ENCODE data around the gene SFXN4. TPM values are rescaled to one million over a fixed set of nuclear protein-coding genes. Genes with fewer than 3 reads are reported as not detected.
"Not testable (repeated sequence)": the region's sequence is repeated elsewhere in the genome, so short reads cannot be mapped to it uniquely, and the experiment has no call there.

Gene SFXN4
- total and polyA plus RNA-seq, 2 experiments from 2014 or later: 18.6 to 22.3 TPM

DNA sequence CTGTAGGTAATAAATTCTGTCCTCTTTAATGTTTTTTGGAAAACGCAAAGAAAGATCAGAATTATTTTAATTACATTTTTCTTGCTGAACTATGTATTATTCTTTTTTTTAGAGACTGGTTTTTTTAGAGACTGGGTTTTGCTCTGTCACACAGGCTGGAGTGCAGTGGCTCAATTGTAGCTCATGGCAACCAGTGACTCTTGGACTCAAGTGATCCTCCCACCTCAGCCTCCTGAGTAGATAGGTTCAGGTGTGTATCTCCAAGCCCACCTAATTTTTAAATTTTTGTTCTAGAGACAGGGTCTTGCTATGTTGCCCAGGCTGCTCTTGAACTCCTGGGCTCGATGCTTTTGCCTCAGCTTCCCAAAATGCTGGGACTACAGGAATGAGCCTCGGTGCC, 66.9 kb downstream of the SFXN4 start (continued):
- TF ChIP-seq ETS1 (IDR thresholded peaks at IDR 0.05): no peak
- no peak for TF ChIP-seq JUNB (IDR thresholded peaks at IDR 0.05; ENCODE audit: unreplicated experiment)
- TF ChIP-seq ZNF114 (CRISPR knock-in tag; IDR thresholded peaks at IDR 0.05): no peak
- TF ChIP-seq, protein P1, sequence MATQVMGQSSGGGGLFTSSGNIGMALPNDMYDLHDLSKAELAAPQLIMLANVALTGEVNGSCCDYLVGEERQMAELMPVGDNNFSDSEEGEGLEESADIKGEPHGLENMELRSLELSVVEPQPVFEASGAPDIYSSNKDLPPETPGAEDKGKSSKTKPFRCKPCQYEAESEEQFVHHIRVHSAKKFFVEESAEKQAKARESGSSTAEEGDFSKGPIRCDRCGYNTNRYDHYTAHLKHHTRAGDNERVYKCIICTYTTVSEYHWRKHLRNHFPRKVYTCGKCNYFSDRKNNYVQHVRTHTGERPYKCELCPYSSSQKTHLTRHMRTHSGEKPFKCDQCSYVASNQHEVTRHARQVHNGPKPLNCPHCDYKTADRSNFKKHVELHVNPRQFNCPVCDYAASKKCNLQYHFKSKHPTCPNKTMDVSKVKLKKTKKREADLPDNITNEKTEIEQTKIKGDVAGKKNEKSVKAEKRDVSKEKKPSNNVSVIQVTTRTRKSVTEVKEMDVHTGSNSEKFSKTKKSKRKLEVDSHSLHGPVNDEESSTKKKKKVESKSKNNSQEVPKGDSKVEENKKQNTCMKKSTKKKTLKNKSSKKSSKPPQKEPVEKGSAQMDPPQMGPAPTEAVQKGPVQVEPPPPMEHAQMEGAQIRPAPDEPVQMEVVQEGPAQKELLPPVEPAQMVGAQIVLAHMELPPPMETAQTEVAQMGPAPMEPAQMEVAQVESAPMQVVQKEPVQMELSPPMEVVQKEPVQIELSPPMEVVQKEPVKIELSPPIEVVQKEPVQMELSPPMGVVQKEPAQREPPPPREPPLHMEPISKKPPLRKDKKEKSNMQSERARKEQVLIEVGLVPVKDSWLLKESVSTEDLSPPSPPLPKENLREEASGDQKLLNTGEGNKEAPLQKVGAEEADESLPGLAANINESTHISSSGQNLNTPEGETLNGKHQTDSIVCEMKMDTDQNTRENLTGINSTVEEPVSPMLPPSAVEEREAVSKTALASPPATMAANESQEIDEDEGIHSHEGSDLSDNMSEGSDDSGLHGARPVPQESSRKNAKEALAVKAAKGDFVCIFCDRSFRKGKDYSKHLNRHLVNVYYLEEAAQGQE (IDR thresholded peaks at IDR 0.05; ENCODE audit: unreplicated experiment): no peak
- no peak for TF ChIP-seq EZH2phosphoT487 (IDR thresholded peaks at IDR 0.05; ENCODE audit: unreplicated experiment)
- TF ChIP-seq POLR2AphosphoS5 (IDR thresholded peaks at IDR 0.05; ENCODE audit: low read depth): no peak
- no peak for TF ChIP-seq NANOG (IDR thresholded peaks at IDR 0.05; ENCODE audit: borderline replicate concordance)

DNA sequence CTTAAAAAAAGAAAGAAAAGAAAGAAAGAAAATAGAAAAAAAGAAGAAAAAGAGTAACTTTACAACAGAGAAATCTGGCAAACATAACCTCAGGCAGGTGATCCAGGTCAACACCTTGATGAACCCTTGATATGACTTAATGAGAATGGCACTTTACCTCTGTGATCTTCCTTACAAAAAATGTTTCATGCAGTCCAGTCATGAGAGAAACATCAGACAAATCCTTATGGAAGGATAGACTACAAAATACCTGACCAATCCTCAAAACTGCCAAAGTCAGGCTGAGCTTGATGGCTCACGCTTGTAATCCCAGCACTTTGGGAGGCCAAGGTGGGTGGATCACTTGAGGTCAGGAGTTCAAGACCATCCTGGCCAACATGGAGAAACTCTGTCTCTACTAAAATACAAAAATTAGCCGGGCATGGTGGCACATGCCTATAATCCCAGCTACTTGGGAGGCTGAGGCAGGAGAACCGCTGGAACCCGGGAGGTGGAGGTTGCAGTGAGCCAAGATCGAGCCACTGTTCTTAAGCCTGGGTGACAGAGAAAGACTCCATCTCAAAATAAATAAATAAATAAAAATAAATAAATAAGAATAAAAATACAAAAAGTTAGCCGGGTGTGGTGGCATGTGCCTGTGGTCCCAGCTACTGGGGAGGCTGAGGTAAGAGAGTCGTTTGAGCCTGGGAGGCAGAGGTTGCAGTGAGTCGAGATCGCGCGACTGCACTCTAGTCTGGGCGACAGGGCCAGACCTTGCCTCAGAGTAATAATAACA, 68.7 kb downstream of the SFXN4 start:
- not testable (repeated sequence) for H3K27ac ChIP-seq (ENCODE audit: low read depth); H3K4me1 Mint-ChIP-seq; DNase-seq (ENCODE audit: low spot score); H3K27ac Mint-ChIP-seq; H4K20me1 ChIP-seq (replicated peaks; ENCODE audit: insufficient read depth); H3K27me3 Mint-ChIP-seq (ENCODE audit: insufficient read depth, low read depth, poor library complexity); H3K4me3 Mint-ChIP-seq; H3K36me3 Mint-ChIP-seq (ENCODE audit: low read depth); H3K9me3 Mint-ChIP-seq; H3K27me3 ChIP-seq (ENCODE audit: insufficient read depth); H3K9me2 ChIP-seq (ENCODE audit: insufficient read depth); H3K36me3 ChIP-seq (ENCODE audit: insufficient read depth); ATAC-seq; H3K4me3 ChIP-seq; H2AFZ ChIP-seq; H3K4me2 ChIP-seq; H3K4me1 ChIP-seq (ENCODE audit: insufficient read depth); H3K79me2 ChIP-seq (replicated peaks; ENCODE audit: insufficient read depth); H3F3A ChIP-seq (replicated peaks; ENCODE audit: low read depth)

- Histone ChIP-seq H3K4me3 (no peak overlapping the region), H3K27me3 (ENCODE audit: insufficient read depth) (no peaks in the 10 kb centered on the region), H3K36me3 (ENCODE audit: insufficient read depth) (no peaks in the 10 kb centered on the region), H3K27ac (ENCODE audit: low read depth) (no peak overlapping the region), H2AFZ (no peak overlapping the region), H4K20me1 (replicated peaks; ENCODE audit: insufficient read depth) (no peaks in the 10 kb centered on the region), H3K9me2 (ENCODE audit: insufficient read depth) (no peaks in the 10 kb centered on the region), H3F3A (replicated peaks; ENCODE audit: low read depth) (no peaks in the 10 kb centered on the region), H3K4me1 (ENCODE audit: insufficient read depth) (no peaks in the 10 kb centered on the region), H3K79me2 (replicated peaks; ENCODE audit: insufficient read depth) (no peaks in the 10 kb centered on the region), H3K4me2 (no peak overlapping the region)
- peaks cover 4% of the 10 kb centered on the region for H3K27me3 Mint-ChIP-seq (ENCODE audit: insufficient read depth, low read depth, poor library complexity)
- no peak overlapping the region for H3K27ac Mint-ChIP-seq
- no peak for DNase-seq (ENCODE audit: low spot score)
- H3K36me3 Mint-ChIP-seq (ENCODE audit: low read depth): no peaks in the 10 kb centered on the region
- H3K9me3 Mint-ChIP-seq: no peaks in the 10 kb centered on the region
- H3K4me3 Mint-ChIP-seq: no peak overlapping the region
- ATAC-seq: no peak
- H3K4me1 Mint-ChIP-seq: no peaks in the 10 kb centered on the region
- TF ChIP-seq ZNF114 (CRISPR knock-in tag; IDR thresholded peaks at IDR 0.05) (no peak), STAT1 (IDR thresholded peaks at IDR 0.05; ENCODE audit: unreplicated experiment) (no peak), ETS1 (IDR thresholded peaks at IDR 0.05) (no peak), CTCF (conservative IDR thresholded peaks at IDR 0.05; ENCODE audit: low read depth in 2 of 2) (no peak), JUNB (IDR thresholded peaks at IDR 0.05; ENCODE audit: unreplicated experiment) (no peak), POLR2AphosphoS5 (IDR thresholded peaks at IDR 0.05; ENCODE audit: low read depth) (no peak), NANOG (IDR thresholded peaks at IDR 0.05; ENCODE audit: borderline replicate concordance) (no peak), ZNF331 (CRISPR knock-in tag; IDR thresholded peaks at IDR 0.05; ENCODE audit: low read depth) (no peak)
- TF ChIP-seq, protein P1 (IDR thresholded peaks at IDR 0.05; ENCODE audit: unreplicated experiment): no peak
Measured at GRCh38 chr10:119095640-119096039, 69.9 kb downstream of the SFXN4 start.
